DOHH2 (cell line): ENCODE results near the gene ANKS4B.

ENCODE experiments used
- H3F3A ChIP-seq: fragments of 200-600 bp; sonication (generic), shearing (Covaris generic); 2 replicates; pipeline ENCODE4 v1.6.0; 2016; ENCODE audit warnings: antibody characterized with exemption, mild to moderate bottlenecking; ENCODE audit not compliant: control insufficient read depth, insufficient read depth
- H3K27ac ChIP-seq: fragments of 200-600 bp; sonication (generic); 2 replicates; pipeline ENCODE4 v1.5.1; 2014; ENCODE audit warnings: low read depth, mild to moderate bottlenecking, low read length, moderate library complexity
- H3K27me3 ChIP-seq: fragments of 200-600 bp; sonication (generic); 2 replicates; pipeline ENCODE4 v1.6.1; 2014; ENCODE audit warnings: mild to moderate bottlenecking, low read length, mixed read lengths; ENCODE audit not compliant: control insufficient read depth
- H3K36me3 ChIP-seq: fragments of 200-600 bp; sonication (generic); 2 replicates; pipeline ENCODE4 v1.6.1; 2014; ENCODE audit warnings: mild to moderate bottlenecking, low read length, moderate library complexity, mixed read lengths; ENCODE audit not compliant: control insufficient read depth
- H3K4me1 ChIP-seq: fragments of 200-600 bp; sonication (generic); 2 replicates; pipeline ENCODE4 v1.6.1; 2014; ENCODE audit warnings: mild to moderate bottlenecking, low read length, mixed read lengths; ENCODE audit not compliant: control insufficient read depth
- H3K4me2 ChIP-seq: fragments of 200-600 bp; sonication (generic); 2 replicates; pipeline ENCODE4 v1.6.0; 2014; ENCODE audit warnings: mild to moderate bottlenecking, low read length, moderate library complexity
- H3K4me3 ChIP-seq: fragments of 200-600 bp; sonication (generic); 2 replicates; pipeline ENCODE4 v1.5.1; 2014; ENCODE audit warnings: mild to moderate bottlenecking, low read length, mixed read lengths
- H3K79me2 ChIP-seq: fragments of 200-600 bp; sonication (generic); 2 replicates; pipeline ENCODE4 v1.6.1; 2014; ENCODE audit warnings: mild to moderate bottlenecking, low read length, mixed read lengths; ENCODE audit not compliant: control insufficient read depth
- H3K9me2 ChIP-seq: fragments of 200-600 bp; sonication (generic); replicated peaks from 2 replicates; pipeline ENCODE4 v1.6.1; 2014; ENCODE audit warnings: mild to moderate bottlenecking, low read length, mixed read lengths; ENCODE audit not compliant: control insufficient read depth
- H3K9me3 ChIP-seq: fragments of 200-600 bp; sonication (generic); 2 replicates; pipeline ENCODE4 v1.6.1; 2014; ENCODE audit warnings: antibody characterized with exemption, low read length, mixed read lengths; ENCODE audit not compliant: control insufficient read depth, insufficient read depth
- H4K20me1 ChIP-seq: fragments of 200-600 bp; sonication (generic); 2 replicates; pipeline ENCODE4 v1.6.0; 2014; ENCODE audit warnings: low read depth, mild to moderate bottlenecking, antibody characterized with exemption, low read length, moderate library complexity; ENCODE audit not compliant: control insufficient read depth, insufficient read depth
- EZH2phosphoT487 ChIP-seq: fragments of 200-600 bp; sonication (generic); IDR thresholded peaks from 2 replicates; pipeline ENCODE4 v1.6.1; 2017; ENCODE audit warnings: borderline replicate concordance, mild to moderate bottlenecking, antibody characterized with exemption, low read length, moderate library complexity, mixed read lengths
- TF ChIP-seq, protein P1 (sequence below): fragments of 200-600 bp; sonication (generic); IDR thresholded peaks from one replicate; pipeline ENCODE4 v1.5.1; 2014; ENCODE audit warnings: antibody characterized with exemption, mild to moderate bottlenecking, low read depth, low read length; ENCODE audit not compliant: poor library complexity, severe bottlenecking

Gene ANKS4B

GRCh38 chr16:21256636-21257035 is 23.1 kb downstream of the ANKS4B start:
- no peaks in the 10 kb centered on the region for H3K9me2 ChIP-seq
- no peak overlapping the region for H3K4me3 ChIP-seq
- peaks cover 48% of the 10 kb centered on the region for H3K27me3 ChIP-seq
- no peaks in the 10 kb centered on the region for H3F3A ChIP-seq
- H3K4me1 ChIP-seq, result no peaks in the 10 kb centered on the region
- H4K20me1 ChIP-seq, result no peaks in the 10 kb centered on the region
- no peak overlapping the region for H3K4me2 ChIP-seq
- TF ChIP-seq, protein P1, sequence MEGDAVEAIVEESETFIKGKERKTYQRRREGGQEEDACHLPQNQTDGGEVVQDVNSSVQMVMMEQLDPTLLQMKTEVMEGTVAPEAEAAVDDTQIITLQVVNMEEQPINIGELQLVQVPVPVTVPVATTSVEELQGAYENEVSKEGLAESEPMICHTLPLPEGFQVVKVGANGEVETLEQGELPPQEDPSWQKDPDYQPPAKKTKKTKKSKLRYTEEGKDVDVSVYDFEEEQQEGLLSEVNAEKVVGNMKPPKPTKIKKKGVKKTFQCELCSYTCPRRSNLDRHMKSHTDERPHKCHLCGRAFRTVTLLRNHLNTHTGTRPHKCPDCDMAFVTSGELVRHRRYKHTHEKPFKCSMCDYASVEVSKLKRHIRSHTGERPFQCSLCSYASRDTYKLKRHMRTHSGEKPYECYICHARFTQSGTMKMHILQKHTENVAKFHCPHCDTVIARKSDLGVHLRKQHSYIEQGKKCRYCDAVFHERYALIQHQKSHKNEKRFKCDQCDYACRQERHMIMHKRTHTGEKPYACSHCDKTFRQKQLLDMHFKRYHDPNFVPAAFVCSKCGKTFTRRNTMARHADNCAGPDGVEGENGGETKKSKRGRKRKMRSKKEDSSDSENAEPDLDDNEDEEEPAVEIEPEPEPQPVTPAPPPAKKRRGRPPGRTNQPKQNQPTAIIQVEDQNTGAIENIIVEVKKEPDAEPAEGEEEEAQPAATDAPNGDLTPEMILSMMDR, result no peak
- TF ChIP-seq EZH2phosphoT487, result no peak
- no peak overlapping the region for H3K27ac ChIP-seq
- H3K9me3 ChIP-seq, result no peaks in the 10 kb centered on the region
- H3K36me3 ChIP-seq, result no peaks in the 10 kb centered on the region
- no peaks in the 10 kb centered on the region for H3K79me2 ChIP-seq

GRCh38 chr16:21257284-21257683 is 23.8 kb downstream of the ANKS4B start:
- Histone ChIP-seq H3K79me2 (no peaks in the 10 kb centered on the region), H3K27me3 (peaks cover 51% of the 10 kb centered on the region), H3K4me3 (no peak overlapping the region), H3F3A (no peaks in the 10 kb centered on the region), H3K9me2 (no peaks in the 10 kb centered on the region), H3K36me3 (no peaks in the 10 kb centered on the region), H3K4me2 (no peak overlapping the region), H3K27ac (no peak overlapping the region), H3K9me3 (no peaks in the 10 kb centered on the region), H4K20me1 (no peaks in the 10 kb centered on the region), H3K4me1 (no peaks in the 10 kb centered on the region)
- TF ChIP-seq, protein P1, result no peak
- no peak for TF ChIP-seq EZH2phosphoT487

- no peak overlapping the region for H3K27ac ChIP-seq
- H4K20me1 ChIP-seq, result 0 out of 2 replicates have a peak, but pooled peaks cover 3% of the 10 kb centered on the region
- no peaks in the 10 kb centered on the region for H3F3A ChIP-seq
- TF ChIP-seq EZH2phosphoT487, result no peak
- no peaks in the 10 kb centered on the region for H3K9me2 ChIP-seq
- no peak overlapping the region for H3K4me2 ChIP-seq
- H3K4me3 ChIP-seq, result no peak overlapping the region
- no peaks in the 10 kb centered on the region for H3K79me2 ChIP-seq
- H3K4me1 ChIP-seq, result peaks cover 16% of the 10 kb centered on the region
- H3K27me3 ChIP-seq, result peaks cover 61% of the 10 kb centered on the region
- no peaks in the 10 kb centered on the region for H3K36me3 ChIP-seq
- no peaks in the 10 kb centered on the region for H3K9me3 ChIP-seq
These were observed 27.6 kb downstream of the ANKS4B start for GRCh38 chr16:21260870-21261791.
